ENCODE results near the gene PHLDB2. TPM values are rescaled to one million over a fixed set of nuclear protein-coding genes. Genes with fewer than 3 reads are reported as not detected.

Gene PHLDB2
- total RNA-seq, 1 experiment from 2014 or later: 143 TPM

DNA sequence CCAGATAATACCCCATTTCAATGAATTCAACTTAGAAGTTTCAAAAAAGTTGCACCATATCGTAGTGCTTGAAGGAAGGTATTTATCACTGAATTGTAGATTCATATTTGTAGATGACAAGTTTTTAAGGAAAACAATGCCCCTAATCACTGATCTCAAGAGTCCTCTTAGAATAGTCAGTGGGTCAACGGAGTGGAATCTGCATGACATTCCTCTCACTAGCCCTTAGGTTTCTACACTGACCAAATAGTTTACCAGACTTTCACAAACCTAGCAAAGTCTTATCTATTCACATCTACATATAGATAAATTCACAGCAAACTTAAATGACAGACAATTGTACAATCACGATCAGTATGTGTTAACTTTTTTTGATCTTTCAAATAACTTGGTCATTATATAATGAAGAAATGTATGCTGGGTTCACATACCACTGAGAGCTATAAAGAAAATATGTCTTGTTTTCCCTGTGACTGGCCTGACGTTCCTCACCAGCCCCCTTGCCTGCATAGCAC, 35.7 kb upstream of the PHLDB2 start:
- Histone ChIP-seq H4K20me1 (ENCODE audit: insufficient read depth) (no peaks in the 10 kb centered on the region), H3K4me3 (replicated peaks in 1 of 2; ENCODE audit: low read depth in 1 of 2, low read length in 2 of 2) (no peak overlapping the region), H3K36me3 (ENCODE audit: control insufficient read depth in 1 of 2, insufficient read depth in 2 of 2, low read length in 2 of 2) (no peaks in the 10 kb centered on the region), H2AFZ (ENCODE audit: low read depth, low read length, poor library complexity, severe bottlenecking) (no peak overlapping the region), H3K9ac (ENCODE audit: low read length) (no peak overlapping the region), H3K9me2 (ENCODE audit: insufficient read depth) (no peaks in the 10 kb centered on the region), H3K27ac (ENCODE audit: low read depth, low read length) (no peak overlapping the region), H3K79me2 (ENCODE audit: insufficient read depth, low read length) (no peaks in the 10 kb centered on the region), H3K27me3 (ENCODE audit: insufficient read depth, low read length) (no peaks in the 10 kb centered on the region), H3K4me2 (ENCODE audit: low read length) (no peak overlapping the region), H3K9me3 (ENCODE audit: control insufficient read depth in 1 of 2, insufficient read depth in 1 of 2, low read depth in 1 of 2, low read length in 2 of 2) (no peaks in the 10 kb centered on the region; a peak in 1 of 4 replicates), H3K4me1 (ENCODE audit: control insufficient read depth in 1 of 2, insufficient read depth in 2 of 2, low read length in 2 of 2) (peaks cover 0 to 15% of the 10 kb centered on the region in 2 experiments; a peak in 1 of 4 replicates)
- no TSS peak for BruUV-seq (replicated peaks)
- RAD21 ChIA-PET (ENCODE audit: low non-redundant PET in 1 of 2, low total read pairs in 2 of 2, uncharacterized antibody in 2 of 2, unreplicated experiment in 2 of 2): no interaction called here
- intact Hi-C loops (cut with micrococcal nuclease): no loop called here
- TF ChIP-seq FOSL1 (IDR thresholded peaks at IDR 0.05; ENCODE audit: low read depth) (no peak), SIN3A (IDR thresholded peaks at IDR 0.05; ENCODE audit: low read depth) (no peak), CEBPB (IDR thresholded peaks at IDR 0.05; ENCODE audit: low read depth) (no peak), POLR2A (IDR thresholded peaks at IDR 0.05; ENCODE audit: borderline replicate concordance, extremely low read depth, insufficient read depth, insufficient read length) (no peak)
- ATAC-seq (no peak), DNase-seq (ENCODE audit: low read depth, low spot score) (no peak)
- POLR2A ChIA-PET: no interaction called here
- CTCF ChIA-PET: no interaction called here

DNA sequence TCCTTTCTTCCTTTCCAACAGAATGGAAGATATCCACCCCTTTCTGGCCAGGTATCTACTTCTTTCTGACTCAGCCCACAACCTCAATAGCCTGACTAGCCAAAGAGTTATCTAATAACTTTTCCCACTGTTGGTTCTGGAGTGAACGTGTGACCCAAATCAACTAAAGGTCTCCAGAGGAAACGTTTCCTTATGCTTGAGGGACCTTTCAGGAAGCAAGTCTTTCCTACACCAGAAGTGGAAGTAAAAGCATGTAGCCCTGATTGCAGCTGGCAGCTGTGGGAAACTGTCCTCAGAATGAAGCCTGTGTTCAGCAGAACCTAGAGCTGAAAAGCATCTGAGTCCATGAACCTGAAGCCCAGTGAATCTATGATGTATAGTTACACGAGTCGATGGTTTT, 34.7 kb upstream of the PHLDB2 start:
- intact Hi-C loops (cut with micrococcal nuclease): no loop called here
- Histone ChIP-seq H3K27me3 (ENCODE audit: insufficient read depth, low read length) (no peaks in the 10 kb centered on the region), H3K9me3 (ENCODE audit: control insufficient read depth in 1 of 2, insufficient read depth in 1 of 2, low read depth in 1 of 2, low read length in 2 of 2) (no peaks in the 10 kb centered on the region; a peak in 1 of 4 replicates), H4K20me1 (ENCODE audit: insufficient read depth) (no peaks in the 10 kb centered on the region), H3K4me3 (replicated peaks in 1 of 2; ENCODE audit: low read depth in 1 of 2, low read length in 2 of 2) (no peak overlapping the region), H3K4me1 (ENCODE audit: control insufficient read depth in 1 of 2, insufficient read depth in 2 of 2, low read length in 2 of 2) (peaks cover 0 to 15% of the 10 kb centered on the region in 2 experiments; a peak in 1 of 4 replicates), H3K9ac (ENCODE audit: low read length) (no peak overlapping the region), H3K36me3 (ENCODE audit: control insufficient read depth in 1 of 2, insufficient read depth in 2 of 2, low read length in 2 of 2) (no peaks in the 10 kb centered on the region), H3K27ac (ENCODE audit: low read depth, low read length) (no peak overlapping the region), H3K4me2 (ENCODE audit: low read length) (no peak overlapping the region), H3K9me2 (ENCODE audit: insufficient read depth) (no peaks in the 10 kb centered on the region), H2AFZ (ENCODE audit: low read depth, low read length, poor library complexity, severe bottlenecking) (no peak overlapping the region), H3K79me2 (ENCODE audit: insufficient read depth, low read length) (no peaks in the 10 kb centered on the region)
- DNase-seq (ENCODE audit: low read depth, low spot score) (no peak), ATAC-seq (no peak)
- no TSS peak for BruUV-seq (replicated peaks)
- TF ChIP-seq SIN3A (IDR thresholded peaks at IDR 0.05; ENCODE audit: low read depth) (no peak), FOSL1 (IDR thresholded peaks at IDR 0.05; ENCODE audit: low read depth) (no peak), RAD21 (IDR thresholded peaks at IDR 0.05; ENCODE audit: low read depth) (no peak), SP1 (IDR thresholded peaks at IDR 0.05; ENCODE audit: low read depth) (no peak), CEBPB (IDR thresholded peaks at IDR 0.05; ENCODE audit: low read depth) (no peak), EZH2phosphoT487 (IDR thresholded peaks at IDR 0.05; ENCODE audit: borderline replicate concordance) (no peak), EZH2 (IDR thresholded peaks at IDR 0.05) (no peak), ELF1 (IDR thresholded peaks at IDR 0.05; ENCODE audit: borderline replicate concordance, low read depth) (no peak), ZFX (IDR thresholded peaks at IDR 0.05) (no peak), ZNF274 (IDR thresholded peaks at IDR 0.05; ENCODE audit: low read depth, low read length) (no peak)
- TF ChIP-seq, protein P1, sequence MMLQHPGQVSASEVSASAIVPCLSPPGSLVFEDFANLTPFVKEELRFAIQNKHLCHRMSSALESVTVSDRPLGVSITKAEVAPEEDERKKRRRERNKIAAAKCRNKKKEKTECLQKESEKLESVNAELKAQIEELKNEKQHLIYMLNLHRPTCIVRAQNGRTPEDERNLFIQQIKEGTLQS (IDR thresholded peaks at IDR 0.05): no peak
- TF ChIP-seq, protein P2, sequence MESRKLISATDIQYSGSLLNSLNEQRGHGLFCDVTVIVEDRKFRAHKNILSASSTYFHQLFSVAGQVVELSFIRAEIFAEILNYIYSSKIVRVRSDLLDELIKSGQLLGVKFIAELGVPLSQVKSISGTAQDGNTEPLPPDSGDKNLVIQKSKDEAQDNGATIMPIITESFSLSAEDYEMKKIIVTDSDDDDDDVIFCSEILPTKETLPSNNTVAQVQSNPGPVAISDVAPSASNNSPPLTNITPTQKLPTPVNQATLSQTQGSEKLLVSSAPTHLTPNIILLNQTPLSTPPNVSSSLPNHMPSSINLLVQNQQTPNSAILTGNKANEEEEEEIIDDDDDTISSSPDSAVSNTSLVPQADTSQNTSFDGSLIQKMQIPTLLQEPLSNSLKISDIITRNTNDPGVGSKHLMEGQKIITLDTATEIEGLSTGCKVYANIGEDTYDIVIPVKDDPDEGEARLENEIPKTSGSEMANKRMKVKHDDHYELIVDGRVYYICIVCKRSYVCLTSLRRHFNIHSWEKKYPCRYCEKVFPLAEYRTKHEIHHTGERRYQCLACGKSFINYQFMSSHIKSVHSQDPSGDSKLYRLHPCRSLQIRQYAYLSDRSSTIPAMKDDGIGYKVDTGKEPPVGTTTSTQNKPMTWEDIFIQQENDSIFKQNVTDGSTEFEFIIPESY (IDR thresholded peaks at IDR 0.05; ENCODE audit: extremely low read depth, insufficient replicate concordance, low read length): no peak
- TF ChIP-seq, protein P3, sequence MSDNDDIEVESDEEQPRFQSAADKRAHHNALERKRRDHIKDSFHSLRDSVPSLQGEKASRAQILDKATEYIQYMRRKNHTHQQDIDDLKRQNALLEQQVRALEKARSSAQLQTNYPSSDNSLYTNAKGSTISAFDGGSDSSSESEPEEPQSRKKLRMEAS (IDR thresholded peaks at IDR 0.05): no peak
- TF ChIP-seq, protein P4, sequence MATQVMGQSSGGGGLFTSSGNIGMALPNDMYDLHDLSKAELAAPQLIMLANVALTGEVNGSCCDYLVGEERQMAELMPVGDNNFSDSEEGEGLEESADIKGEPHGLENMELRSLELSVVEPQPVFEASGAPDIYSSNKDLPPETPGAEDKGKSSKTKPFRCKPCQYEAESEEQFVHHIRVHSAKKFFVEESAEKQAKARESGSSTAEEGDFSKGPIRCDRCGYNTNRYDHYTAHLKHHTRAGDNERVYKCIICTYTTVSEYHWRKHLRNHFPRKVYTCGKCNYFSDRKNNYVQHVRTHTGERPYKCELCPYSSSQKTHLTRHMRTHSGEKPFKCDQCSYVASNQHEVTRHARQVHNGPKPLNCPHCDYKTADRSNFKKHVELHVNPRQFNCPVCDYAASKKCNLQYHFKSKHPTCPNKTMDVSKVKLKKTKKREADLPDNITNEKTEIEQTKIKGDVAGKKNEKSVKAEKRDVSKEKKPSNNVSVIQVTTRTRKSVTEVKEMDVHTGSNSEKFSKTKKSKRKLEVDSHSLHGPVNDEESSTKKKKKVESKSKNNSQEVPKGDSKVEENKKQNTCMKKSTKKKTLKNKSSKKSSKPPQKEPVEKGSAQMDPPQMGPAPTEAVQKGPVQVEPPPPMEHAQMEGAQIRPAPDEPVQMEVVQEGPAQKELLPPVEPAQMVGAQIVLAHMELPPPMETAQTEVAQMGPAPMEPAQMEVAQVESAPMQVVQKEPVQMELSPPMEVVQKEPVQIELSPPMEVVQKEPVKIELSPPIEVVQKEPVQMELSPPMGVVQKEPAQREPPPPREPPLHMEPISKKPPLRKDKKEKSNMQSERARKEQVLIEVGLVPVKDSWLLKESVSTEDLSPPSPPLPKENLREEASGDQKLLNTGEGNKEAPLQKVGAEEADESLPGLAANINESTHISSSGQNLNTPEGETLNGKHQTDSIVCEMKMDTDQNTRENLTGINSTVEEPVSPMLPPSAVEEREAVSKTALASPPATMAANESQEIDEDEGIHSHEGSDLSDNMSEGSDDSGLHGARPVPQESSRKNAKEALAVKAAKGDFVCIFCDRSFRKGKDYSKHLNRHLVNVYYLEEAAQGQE (IDR thresholded peaks at IDR 0.05; ENCODE audit: low read depth): no peak
- ChIA-PET CTCF (no interaction called here), RAD21 (ENCODE audit: low non-redundant PET in 1 of 2, low total read pairs in 2 of 2, uncharacterized antibody in 2 of 2, unreplicated experiment in 2 of 2) (no interaction called here), POLR2A (no interaction called here)
